BLaER1 treated with 17β-estradiol and CSF1 and Interleukin-3, amounts not matched to agents 10 nM and 100 nM (cell line): ENCODE results near the gene GNB1L.
"Not testable (repeated sequence)": the region's sequence is repeated elsewhere in the genome, so short reads cannot be mapped to it uniquely, and the experiment has no call there.

Experiments used
- H3K27ac ChIP-seq, 11 experiments: shearing (Covaris generic); formaldehyde crosslinking; 2 replicates each; pipeline ENCODE4 v1.8.1; 2022
- H3K27me3 ChIP-seq, 11 experiments: shearing (Covaris generic); formaldehyde crosslinking; 2 replicates each; pipeline ENCODE4 v1.8.1; 2022
- H3K36me3 ChIP-seq, 11 experiments: shearing (Covaris generic); formaldehyde crosslinking; 2 replicates each; pipeline ENCODE4 v1.8.1; 2022
- H3K4me1 ChIP-seq, 10 experiments: shearing (Covaris generic); formaldehyde crosslinking; 2 replicates each; pipeline ENCODE4 v1.8.1; 2022
- H3K4me2 ChIP-seq, 11 experiments: shearing (Covaris generic); formaldehyde crosslinking; 2 replicates each; pipeline ENCODE4 v1.8.1; 2022
- H3K4me3 ChIP-seq, 10 experiments: shearing (Covaris generic); formaldehyde crosslinking; 2 replicates each; pipeline ENCODE4 v1.8.1; 2022
- H3K9ac ChIP-seq, 11 experiments: shearing (Covaris generic); formaldehyde crosslinking; 2 replicates each; pipeline ENCODE4 v1.8.1; 2022
- H3K9me3 ChIP-seq, 11 experiments: shearing (Covaris generic); formaldehyde crosslinking; replicated peaks in 1 of 11; 2 replicates each; pipeline ENCODE4 v1.8.1; 2022
- H4K20me1 ChIP-seq, 11 experiments: shearing (Covaris generic); formaldehyde crosslinking; 2 replicates each; pipeline ENCODE4 v1.8.1; 2022
- Cebpa-rat ChIP-seq, 11 experiments: shearing (Covaris generic); IDR thresholded peaks; 2 replicates each; pipeline ENCODE4 v1.8.1; 2022

The GNB1L gene

DNA sequence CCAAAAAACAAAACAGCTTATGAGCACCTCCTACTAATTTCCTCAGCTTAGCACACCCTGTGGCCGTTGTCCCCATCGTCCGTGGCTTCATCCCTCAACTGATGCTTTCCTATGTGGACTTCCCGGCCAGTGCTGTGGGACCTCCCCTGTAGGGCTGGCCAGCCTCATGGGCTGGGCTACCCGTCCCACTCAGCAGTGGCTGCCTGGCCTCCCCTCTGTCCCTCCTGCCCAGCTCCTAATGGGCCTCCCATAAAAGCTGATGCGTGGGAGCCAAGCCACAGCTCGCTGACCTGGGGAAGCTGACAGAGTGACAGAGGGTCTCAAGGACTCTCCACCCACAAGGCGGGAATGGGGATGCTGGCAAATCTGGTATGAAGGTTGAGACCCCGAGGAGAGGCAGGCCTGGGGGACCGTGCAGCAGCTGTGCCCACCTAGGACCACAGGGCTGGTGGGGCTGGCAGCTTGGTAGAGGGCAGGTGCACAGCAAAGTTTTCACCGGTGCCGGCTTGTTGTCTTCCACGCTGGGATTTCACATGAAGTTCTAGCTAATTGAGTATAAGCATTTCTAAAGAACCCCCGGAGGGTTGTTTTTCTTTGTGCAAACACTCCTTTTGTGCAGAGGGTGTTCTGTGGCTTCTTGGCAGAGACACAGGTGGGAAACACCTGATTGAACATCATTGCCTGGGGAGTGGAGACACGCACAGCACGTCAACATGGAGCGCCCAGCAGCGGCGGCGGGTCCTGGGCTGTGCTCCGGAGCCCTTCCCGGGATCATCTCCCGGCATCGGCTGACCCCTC is 70.9 kb downstream of the GNB1L start:
- H3K4me2 ChIP-seq = no peak overlapping the region
- no peak overlapping the region for H3K9ac ChIP-seq
- H3K9me3 ChIP-seq = peaks cover 4 to 17% (median 13%) of the 10 kb centered on the region in 11 experiments; a peak in 17 of 22 replicates
- peaks cover 0 to 6% (median 0%) of the 10 kb centered on the region in 11 experiments; a peak in 2 of 22 replicates for H3K27me3 ChIP-seq
- TF ChIP-seq Cebpa-rat (IDR thresholded peaks at IDR 0.05) = no peak
- no peak overlapping the region for H3K4me3 ChIP-seq
- H3K4me1 ChIP-seq = peaks cover 13 to 25% (median 18%) of the 10 kb centered on the region in 10 experiments
- no peak overlapping the region for H3K27ac ChIP-seq
- H3K36me3 ChIP-seq = peaks cover 5 to 16% (median 12%) of the 10 kb centered on the region in 11 experiments; a peak in 14 of 22 replicates
- no peaks in the 10 kb centered on the region; a peak in 1 of 22 replicates for H4K20me1 ChIP-seq

DNA sequence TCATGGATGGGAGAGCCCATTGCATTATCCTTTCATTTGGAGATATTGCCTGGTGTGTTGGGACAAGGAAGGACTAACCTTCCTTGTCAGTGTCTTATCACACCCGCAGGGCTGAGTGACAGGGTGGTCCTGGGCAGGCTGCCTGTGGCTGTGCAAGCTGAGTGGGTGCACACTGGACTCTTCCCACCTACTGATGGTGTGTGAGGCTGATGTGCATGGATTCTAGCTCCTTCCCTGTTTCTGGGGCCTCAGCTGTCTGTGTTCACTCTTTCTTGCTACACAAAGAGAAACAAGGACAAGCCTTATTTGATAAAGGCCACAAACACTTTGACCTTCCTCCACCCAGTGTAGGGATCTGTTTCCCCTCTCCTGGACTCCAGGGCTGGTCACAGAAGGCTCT is 72.1 kb downstream of the GNB1L start:
- Histone ChIP-seq H3K9ac (no peak overlapping the region), H3K4me2 (no peak overlapping the region), H3K9me3 (peaks cover 4 to 15% (median 12%) of the 10 kb centered on the region in 11 experiments; a peak in 11 of 22 replicates), H3K27me3 (peaks cover 0 to 6% (median 0%) of the 10 kb centered on the region in 11 experiments; a peak in 2 of 22 replicates), H3K36me3 (peaks cover 0 to 4% (median under 1%) of the 10 kb centered on the region in 11 experiments; a peak in 6 of 22 replicates), H3K4me3 (no peak overlapping the region), H3K4me1 (peaks cover 13 to 25% (median 18%) of the 10 kb centered on the region in 10 experiments), H4K20me1 (no peaks in the 10 kb centered on the region; a peak in 1 of 22 replicates), H3K27ac (no peak overlapping the region)
- TF ChIP-seq Cebpa-rat (IDR thresholded peaks at IDR 0.05) = no peak

DNA sequence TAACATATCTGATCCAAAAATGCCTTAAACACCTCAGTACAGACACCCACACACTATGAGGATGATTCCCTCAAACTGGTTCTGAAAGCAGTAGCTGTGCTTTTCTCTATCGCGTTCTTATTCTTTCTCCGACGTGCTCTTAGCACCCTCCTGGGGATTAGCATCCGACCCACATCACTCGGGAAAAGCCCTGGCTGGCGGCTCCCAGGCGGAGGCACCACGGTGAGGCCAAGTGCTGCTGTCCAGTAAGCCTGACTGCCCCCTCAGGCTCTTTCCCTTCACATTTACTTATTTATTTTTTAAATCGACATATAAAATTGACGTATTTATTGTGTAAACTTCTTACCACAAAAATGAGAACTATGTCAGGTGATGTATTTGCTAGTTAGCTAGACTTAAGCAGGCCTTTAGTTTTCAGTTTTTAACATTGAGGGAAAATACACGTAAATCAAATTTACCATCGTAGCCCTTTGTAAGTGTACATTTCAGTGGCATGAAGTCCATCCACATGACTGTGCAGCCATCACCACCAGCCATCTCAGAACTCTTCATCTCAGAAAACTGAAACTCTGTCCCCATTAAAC is 74.9 kb downstream of the GNB1L start:
- no peaks in the 10 kb centered on the region for H3K36me3 ChIP-seq
- no peak for TF ChIP-seq Cebpa-rat (IDR thresholded peaks at IDR 0.05)
- no peak overlapping the region for H3K4me3 ChIP-seq
- peaks cover 0 to 6% (median 0%) of the 10 kb centered on the region in 11 experiments; a peak in 3 of 22 replicates for H3K27me3 ChIP-seq
- H3K4me2 ChIP-seq = peak overlapping the region; percentile 18 to 84 (median 45)
- H3K9me3 ChIP-seq = peaks cover 4 to 15% (median 12%) of the 10 kb centered on the region in 11 experiments; a peak in 11 of 22 replicates
- peaks cover 20 to 39% (median 31%) of the 10 kb centered on the region in 10 experiments for H3K4me1 ChIP-seq
- peak overlapping the region in 4 of 11 experiments; percentile 35 to 61 (median 44); a peak in 8 of 22 replicates for H3K27ac ChIP-seq
- peak overlapping the region in 2 of 11 experiments; percentile 2 to 5; a peak in 2 of 22 replicates for H3K9ac ChIP-seq
- no peaks in the 10 kb centered on the region; a peak in 2 of 22 replicates for H4K20me1 ChIP-seq

DNA sequence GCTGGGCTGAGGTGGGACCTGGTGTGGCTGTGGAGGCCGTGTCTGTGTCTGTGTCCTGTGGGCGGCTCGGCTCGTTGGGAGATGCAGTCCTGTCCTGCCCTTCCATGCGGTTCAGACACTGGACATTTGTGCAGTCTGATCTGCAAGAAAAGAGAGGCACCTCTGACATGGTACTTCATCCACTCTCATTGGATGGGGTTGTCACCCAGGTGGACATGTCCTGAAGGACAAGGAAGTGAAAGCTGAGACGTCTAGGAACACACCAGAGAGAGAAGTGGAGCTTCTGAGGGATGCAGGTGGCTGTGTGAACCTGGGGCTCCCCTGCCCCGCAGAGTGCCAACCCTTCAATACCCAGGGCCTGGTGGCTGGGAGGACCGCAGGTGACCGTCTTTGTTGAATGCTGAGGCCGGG is 75.7 kb downstream of the GNB1L start:
- no peaks in the 10 kb centered on the region for H3K36me3 ChIP-seq
- no peak overlapping the region for H3K9ac ChIP-seq
- H3K4me1 ChIP-seq = peaks cover 20 to 44% (median 35%) of the 10 kb centered on the region in 10 experiments
- peaks cover 4 to 15% (median 12%) of the 10 kb centered on the region in 11 experiments; a peak in 11 of 22 replicates for H3K9me3 ChIP-seq
- H4K20me1 ChIP-seq = no peaks in the 10 kb centered on the region; a peak in 3 of 22 replicates
- H3K4me2 ChIP-seq = peak overlapping the region in 7 of 11 experiments; percentile 18 to 53 (median 45); a peak in 10 of 22 replicates
- H3K4me3 ChIP-seq = no peak overlapping the region
- no peak for TF ChIP-seq Cebpa-rat (IDR thresholded peaks at IDR 0.05)
- H3K27ac ChIP-seq = no peak overlapping the region
- H3K27me3 ChIP-seq = peaks cover 0 to 8% (median 0%) of the 10 kb centered on the region in 11 experiments; a peak in 3 of 22 replicates

DNA sequence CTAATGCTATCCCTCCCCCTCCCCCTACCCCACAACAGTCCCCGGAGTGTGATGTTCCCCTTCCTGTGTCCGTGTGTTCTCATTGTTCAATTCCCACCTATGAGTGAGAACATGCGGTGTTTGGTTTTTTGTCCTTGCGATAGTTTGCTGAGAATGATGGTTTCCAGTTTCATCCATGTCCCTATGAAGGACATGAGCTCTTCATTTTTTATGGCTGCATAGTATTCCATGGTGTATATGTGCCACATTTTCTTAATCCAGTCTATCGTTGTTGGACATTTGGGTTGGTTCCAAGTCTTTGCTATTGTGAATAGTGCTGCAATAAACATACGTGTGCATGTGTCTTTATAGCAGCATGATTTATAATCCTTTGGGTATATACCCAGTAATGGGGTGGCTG is 77.5 kb downstream of the GNB1L start:
- H3K27me3 ChIP-seq = peaks cover 3 to 24% (median 6%) of the 10 kb centered on the region in 11 experiments; a peak in 16 of 22 replicates
- not testable (repeated sequence) for H3K9me3 ChIP-seq, H3K9ac ChIP-seq

DNA sequence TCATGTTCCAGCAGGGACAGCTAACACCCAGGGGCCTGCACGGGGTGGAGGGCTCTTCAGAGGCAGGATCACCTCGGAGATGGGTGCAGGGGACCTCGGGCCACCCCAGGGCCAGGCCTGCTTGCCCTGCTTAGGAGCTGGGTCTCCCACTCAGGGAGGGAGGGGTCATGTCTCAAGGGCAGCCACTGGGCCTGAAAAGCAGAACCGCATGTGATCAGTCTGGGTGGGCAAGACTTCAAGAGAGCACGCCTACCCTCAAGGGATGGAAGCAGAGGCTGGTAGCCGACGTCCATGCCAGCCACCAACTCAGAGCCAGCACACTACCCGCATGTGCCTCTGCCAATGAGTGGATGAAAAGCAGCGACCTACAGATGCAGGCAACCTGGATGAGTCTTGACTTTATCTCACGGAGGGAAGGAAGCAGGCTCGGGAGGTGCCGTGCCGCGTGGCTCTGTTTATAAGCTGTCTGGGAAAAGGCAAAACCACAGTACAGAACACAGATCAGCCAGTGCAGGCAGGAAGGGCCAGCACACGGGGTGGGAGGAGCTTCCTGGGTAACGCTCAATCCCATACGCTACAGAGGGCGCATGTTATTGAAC is 78.1 kb downstream of the GNB1L start:
- no peaks in the 10 kb centered on the region for H3K36me3 ChIP-seq
- no peak for TF ChIP-seq Cebpa-rat (IDR thresholded peaks at IDR 0.05)
- H3K9me3 ChIP-seq = peaks cover 0 to 1% (median 0%) of the 10 kb centered on the region in 11 experiments; a peak in 3 of 22 replicates
- H3K4me3 ChIP-seq = no peak overlapping the region
- no peak overlapping the region for H3K27ac ChIP-seq
- H3K4me1 ChIP-seq = peaks cover 36 to 69% (median 53%) of the 10 kb centered on the region in 10 experiments
- H3K27me3 ChIP-seq = peaks cover 10 to 31% (median 13%) of the 10 kb centered on the region in 11 experiments; a peak in 21 of 22 replicates
- H3K4me2 ChIP-seq = peak overlapping the region; percentile 35 to 77 (median 62)
- peaks cover 0 to 4% (median 0%) of the 10 kb centered on the region in 11 experiments; a peak in 3 of 22 replicates for H4K20me1 ChIP-seq
- no peak overlapping the region; a peak in 2 of 22 replicates for H3K9ac ChIP-seq

More for the DNA sequence above, 77.5 kb downstream of the GNB1L start:
- H3K4me2 ChIP-seq, H3K4me3 ChIP-seq, H3K36me3 ChIP-seq, H4K20me1 ChIP-seq, H3K27ac ChIP-seq: not testable (repeated sequence)
- peaks cover 36 to 62% (median 53%) of the 10 kb centered on the region in 10 experiments for H3K4me1 ChIP-seq

DNA sequence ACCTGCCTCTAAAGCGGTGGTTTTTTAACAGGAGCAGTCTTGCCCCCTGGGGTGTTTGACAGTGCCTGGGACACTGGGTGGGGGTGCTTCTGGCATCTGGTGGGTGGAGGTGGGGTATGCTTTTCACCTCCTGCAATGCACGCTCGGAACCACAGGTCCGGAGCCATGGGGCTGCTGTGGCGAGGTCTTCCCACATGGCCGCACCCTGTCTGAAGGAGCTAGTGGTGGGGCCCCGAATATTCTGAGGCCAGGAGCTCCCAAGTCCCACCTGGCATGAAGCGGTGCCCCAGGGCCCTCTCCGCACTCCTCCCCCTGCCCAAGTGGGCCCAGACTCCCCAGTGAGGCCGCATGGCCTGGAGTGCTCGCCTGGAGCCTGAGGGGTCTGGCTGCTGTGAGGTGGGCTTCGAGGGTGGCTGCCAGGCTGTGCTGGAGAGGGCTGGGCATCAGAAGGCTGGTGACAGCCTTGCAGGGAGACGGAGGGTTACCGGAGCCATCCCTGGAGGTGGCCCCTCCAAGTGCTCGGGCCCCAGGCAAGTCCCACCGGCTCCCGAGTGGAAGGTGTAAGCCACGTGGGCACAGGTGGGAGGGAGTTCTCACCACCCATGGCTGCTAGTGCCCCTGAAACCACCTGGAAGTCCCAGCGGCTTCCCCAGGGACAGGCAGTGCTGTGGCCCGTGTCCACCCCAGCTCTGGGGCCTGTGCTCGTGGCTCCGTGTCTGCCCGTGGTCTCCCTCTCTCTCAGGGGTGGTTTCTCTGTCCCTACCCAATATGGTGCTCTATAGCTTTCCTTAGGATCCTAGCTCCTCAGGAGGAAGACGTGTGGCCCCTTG is 79.0 kb downstream of the GNB1L start:
- Histone ChIP-seq H3K4me1 (peaks cover 32 to 72% (median 52%) of the 10 kb centered on the region in 10 experiments), H3K4me2 (peak overlapping the region in 9 of 11 experiments; percentile 35 to 77 (median 62); a peak in 18 of 22 replicates), H3K27ac (no peak overlapping the region), H3K36me3 (no peaks in the 10 kb centered on the region), H3K4me3 (no peak overlapping the region), H3K9me3 (no peaks in the 10 kb centered on the region), H3K27me3 (peaks cover 18 to 39% (median 21%) of the 10 kb centered on the region in 11 experiments), H4K20me1 (peaks cover 0 to 10% (median 0%) of the 10 kb centered on the region in 11 experiments; a peak in 4 of 22 replicates), H3K9ac (no peak overlapping the region; a peak in 2 of 22 replicates)
- no peak for TF ChIP-seq Cebpa-rat (IDR thresholded peaks at IDR 0.05)

DNA sequence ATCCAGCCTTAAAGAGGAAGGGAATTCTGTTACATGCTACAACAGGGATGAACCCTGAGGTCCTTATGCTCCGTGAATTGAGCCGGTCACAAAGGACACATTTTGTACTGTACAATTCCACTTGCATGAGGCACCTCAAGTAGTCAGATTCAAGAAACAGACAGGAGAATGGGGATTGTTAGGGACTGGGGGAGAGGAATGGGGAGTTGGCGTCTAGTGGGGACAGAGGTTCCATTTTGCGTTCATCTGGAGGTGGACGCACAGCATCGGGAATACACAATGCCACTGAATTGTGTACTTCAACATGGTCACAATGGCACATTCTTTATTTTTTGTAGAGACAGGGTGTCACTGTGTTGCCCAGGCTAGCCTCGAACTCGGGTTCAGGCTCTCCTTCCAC is 80.0 kb downstream of the GNB1L start:
- H3K4me3 ChIP-seq = no peak overlapping the region
- no peak overlapping the region for H3K9ac ChIP-seq
- peaks cover 24 to 70% (median 43%) of the 10 kb centered on the region in 10 experiments for H3K4me1 ChIP-seq
- no peaks in the 10 kb centered on the region for H3K36me3 ChIP-seq
- H3K4me2 ChIP-seq = peak overlapping the region in 2 of 11 experiments; percentile 92 to 100; a peak in 1 of 22 replicates
- peaks cover 27 to 50% (median 32%) of the 10 kb centered on the region in 11 experiments for H3K27me3 ChIP-seq
- H3K9me3 ChIP-seq = no peaks in the 10 kb centered on the region
- no peak for TF ChIP-seq Cebpa-rat (IDR thresholded peaks at IDR 0.05)
- H4K20me1 ChIP-seq = peaks cover 0 to 20% (median 0%) of the 10 kb centered on the region in 11 experiments; a peak in 6 of 22 replicates
- no peak overlapping the region for H3K27ac ChIP-seq
